ENCODE data around the gene JAZF1. TPM values are rescaled to one million over a fixed set of nuclear protein-coding genes. Genes with fewer than 3 reads are reported as not detected.

Gene JAZF1
- total RNA-seq (2014; rRNA removed; shearing (Covaris generic)) = 2.8 and 5.4 TPM in 2 replicates
- polyA plus RNA-seq (2015; cell fraction: cytosol; rRNA removed) = 8.4 and 10.7 TPM in 2 replicates
- 4.1 and 5.2 TPM in 2 replicates for polyA plus RNA-seq (2015; cell fraction: nucleus; rRNA removed)

DNA sequence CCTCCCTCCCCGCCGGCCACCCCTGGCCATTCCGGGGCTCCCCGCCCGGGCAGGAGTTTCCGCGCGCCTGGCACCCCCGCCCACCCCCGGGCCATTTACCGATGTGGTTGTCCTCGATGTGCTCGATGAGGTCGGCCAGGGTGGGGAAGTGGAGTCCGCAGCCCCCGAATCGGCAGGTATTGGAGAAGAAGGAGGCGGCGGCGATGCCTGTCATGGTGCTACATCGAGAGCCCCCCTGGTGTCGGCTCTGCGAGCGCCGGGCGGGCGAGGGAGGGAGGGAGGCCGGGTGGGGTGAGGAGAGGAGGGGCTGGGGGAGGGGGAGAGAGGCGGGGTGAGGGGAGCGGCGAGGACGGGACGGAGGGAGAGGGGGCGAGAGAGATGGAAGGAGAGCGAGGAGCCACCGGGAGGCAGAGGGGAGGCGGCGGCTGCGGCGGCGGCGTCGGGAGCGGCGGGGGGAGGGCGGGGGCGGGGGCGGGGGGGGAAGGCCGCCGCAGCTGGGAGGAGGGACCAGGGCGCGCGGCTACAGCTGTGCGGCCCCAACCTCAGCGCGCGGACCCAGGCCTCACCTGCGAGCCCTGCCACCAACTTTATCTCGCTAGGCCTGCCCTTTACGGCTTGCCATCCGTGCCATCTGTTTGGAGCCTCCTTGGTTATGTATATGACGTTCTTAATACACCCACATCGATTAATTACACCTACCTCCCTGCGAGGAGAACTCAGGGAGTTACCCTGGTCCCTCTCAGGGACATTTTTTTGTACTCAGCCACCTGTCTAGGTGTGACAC lies at the start of gene JAZF1:
Gene JAZF1, minus strand, starts transcription at position 432 of the 784 bp plus-strand sequence.
- DNase-seq (ENCODE audit: low read depth) = no peak

DNA sequence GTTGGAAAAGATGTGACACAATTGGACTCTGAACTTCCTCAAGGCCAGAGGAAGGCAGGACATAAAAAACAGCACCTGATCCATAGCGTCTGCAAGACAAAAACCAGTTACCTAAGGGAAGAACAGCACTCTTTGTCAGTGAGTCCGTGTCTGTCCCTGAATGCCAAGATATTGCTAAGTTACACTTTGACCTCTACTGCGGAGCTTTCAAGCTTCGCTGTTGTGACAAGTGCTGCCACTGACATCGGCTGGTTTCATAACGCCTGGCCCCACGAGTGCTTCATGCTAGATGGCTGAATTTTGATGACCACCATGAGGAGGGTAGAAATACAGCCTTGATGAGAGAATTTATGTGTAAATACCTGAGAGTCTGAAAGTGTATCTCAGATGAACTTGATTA lies 49.7 kb upstream of the JAZF1 start:
- DNase-seq (ENCODE audit: low read depth) = no peak

DNA sequence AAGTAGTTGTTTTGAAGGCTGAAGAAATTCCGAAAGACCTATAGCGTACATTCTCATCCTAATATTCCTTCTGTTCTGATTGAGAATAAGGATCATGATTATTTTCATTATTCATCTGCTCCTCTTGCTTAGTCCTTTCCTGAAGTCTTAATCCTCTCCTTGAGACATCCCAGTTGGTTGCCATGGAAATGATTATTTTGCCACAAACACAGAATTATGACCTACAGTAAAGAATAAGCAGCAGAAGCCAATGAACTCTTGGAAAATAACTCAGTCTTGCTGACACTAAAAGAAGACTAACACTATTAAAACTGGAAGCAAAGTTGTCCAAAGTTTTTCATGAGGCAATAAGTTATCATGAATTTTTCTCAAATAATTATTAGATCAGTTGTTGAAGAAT lies 47.8 kb upstream of the JAZF1 start:
- DNase-seq (ENCODE audit: low read depth) = no peak

DNA sequence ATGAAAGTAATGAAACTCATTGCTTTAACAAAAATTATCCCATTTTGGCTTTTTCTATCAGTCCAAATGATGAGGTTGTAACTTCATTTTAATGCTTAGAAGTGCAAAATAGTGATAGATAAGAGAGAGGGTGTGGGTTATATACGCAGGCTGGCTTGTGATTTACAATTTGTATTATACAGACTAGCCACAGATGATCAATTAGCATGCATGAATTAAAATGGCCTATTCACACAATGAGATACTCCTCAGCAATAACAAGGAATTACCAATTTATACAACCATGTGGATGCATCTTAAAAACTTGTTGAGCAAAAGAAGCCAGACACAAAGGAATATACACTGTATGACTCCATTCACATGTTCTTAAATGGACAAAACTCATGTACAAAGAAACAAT lies 45.4 kb upstream of the JAZF1 start:
- no peak for DNase-seq (ENCODE audit: low read depth)

DNA sequence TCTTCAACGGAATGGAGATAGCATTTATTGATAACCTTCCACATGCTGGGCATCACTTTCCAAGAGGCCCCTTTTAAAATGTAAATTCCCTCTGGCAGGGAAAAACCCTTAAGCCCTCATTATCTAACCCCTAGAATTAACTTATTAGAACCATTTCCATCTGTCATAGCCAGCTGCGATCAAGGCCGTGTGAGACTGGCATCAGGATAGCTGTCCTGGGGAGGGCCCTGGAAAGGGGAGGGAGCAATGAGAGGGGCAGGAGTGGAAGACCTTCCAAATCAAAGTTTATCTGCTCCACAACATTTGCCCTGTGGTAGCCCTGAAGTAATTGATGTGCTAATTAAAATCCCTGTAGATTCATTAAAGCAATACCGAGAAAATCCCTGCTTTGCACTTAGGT lies 45.0 kb upstream of the JAZF1 start:
- no peak for DNase-seq (ENCODE audit: low read depth)

DNA sequence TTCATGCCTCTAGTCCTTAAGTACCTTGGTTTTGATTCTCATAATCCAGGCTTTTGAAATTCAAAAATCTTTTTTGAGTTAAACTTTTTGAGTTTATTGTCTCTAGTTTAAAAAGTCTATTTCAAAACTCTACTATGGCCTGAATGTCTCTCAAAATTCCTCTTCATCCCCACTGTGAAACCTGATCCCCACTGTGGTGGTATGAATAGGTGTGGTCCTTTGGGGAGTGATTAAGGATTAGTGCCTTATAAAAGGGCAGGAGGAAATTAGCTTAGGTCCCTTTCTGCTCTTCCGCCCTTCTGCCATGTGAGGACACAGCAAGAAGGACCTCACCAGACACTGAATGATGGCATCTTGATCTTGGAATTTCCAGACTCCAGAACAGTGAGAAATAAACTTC lies 44.1 kb upstream of the JAZF1 start:
- DNase-seq (ENCODE audit: low read depth) = no peak

DNA sequence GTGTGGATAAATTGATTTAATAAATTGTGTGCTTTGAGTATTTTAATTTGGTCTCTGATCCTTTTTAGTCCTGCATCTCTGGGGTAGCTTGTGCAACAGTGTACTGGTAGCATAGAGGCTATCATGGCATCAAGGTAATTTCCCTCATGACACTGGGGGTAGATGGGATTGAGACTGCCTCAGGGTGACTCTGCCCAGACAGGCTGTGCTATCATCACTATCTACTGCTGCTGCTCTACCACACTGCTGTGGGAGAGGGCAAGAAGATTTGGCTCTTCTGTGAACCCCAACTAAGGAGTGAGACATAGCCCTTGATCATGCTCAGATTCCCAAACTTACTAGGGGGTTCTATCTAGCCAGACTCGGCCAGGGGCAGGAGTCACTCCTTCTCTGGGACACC lies 43.6 kb upstream of the JAZF1 start:
- no peak for DNase-seq (ENCODE audit: low read depth)

DNA sequence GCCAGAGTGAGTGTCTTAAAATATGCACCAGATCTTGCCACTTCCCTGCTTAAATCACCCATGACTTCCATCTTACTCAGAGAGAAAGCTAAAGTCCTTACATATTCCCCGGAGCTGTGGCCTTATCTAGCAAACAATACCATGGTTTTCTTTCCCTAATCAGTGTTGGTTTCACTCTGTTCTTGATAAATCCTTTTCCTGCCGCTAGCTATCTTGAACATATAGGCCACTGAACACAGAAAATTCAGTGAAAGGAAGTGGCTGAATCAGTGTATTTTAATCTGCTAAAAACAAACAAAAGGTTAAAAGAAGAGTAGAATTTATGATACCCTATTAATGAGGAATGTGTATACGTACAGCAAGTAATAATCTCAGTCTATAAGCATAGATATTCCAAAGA lies 42.0 kb upstream of the JAZF1 start:
- no peak for DNase-seq (ENCODE audit: low read depth)

DNA sequence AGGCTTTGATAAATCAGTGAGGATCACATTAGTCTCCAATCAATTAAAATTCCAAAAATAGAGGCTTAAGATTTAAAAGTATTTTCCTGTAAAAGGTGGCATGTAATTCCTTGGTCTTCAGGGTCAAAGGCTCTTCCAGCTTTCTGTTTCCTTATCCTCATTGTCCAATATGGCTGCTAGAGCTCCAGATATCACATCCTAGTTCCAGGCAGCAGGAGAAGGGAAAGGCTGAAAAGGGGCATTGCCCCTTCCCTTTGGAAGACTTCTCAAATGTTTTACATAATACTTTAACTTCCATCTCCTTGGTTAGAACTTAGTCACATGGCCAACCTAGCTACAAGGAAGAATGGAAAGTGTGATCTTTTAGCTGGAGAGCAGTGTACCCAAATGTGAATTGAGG lies 39.2 kb upstream of the JAZF1 start:
- no peak for DNase-seq (ENCODE audit: low read depth)

DNA sequence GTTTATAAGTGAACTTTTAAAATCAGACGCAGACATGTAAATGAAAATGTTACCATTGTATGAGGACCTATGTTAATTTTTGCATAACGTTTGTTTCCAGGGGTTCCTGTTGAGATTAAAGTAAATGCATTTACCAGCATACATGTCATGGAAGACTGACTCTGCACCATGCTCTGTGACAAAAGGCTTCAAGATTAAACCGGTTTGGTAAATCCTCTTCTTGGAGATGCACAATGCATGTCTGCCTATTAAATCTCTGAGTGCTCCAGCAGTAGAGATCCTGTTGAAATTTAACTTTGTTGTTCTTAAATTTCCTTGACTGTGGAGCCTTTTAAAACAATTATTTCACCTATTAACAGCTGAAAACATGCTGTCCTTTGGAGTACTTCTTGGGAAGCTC lies 36.5 kb upstream of the JAZF1 start:
- DNase-seq (ENCODE audit: low read depth) = no peak

DNA sequence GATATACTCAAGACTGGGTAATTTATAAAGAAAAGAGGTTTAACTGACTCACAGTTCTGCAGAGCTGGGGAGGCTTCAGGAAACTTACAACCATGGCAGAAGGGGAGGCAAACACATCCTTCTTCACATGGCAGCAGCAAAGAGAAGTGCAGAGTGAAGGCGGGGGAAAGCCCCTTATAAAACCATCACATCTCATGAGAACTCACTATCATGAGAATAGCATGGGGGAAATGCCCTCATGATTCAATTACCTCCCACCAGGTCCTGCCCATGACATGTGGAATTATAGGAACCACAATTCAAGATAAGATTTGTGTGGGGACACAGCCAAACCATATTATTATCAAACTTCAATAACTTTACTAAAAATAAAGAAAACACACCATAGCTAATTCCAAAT lies 30.4 kb upstream of the JAZF1 start:
- no peak for DNase-seq (ENCODE audit: low read depth)

DNA sequence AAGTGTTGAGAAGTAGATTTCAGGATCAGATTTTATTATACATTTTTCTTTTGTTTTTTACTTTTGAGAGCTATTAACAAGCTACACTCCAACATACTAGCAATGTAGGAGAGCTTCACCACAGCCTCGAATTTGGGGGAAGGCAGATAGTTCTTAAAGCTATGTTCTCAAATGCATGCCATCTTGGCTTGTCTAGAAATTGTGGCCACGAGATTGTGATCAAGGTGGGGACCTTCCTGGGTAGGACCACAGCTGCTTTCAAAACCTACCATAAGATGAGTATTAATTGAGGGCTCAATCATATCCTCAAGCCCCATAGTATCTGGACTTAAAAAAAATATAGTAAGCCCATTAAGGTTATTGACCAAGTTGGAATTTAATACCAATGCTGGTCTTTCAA lies 27.9 kb upstream of the JAZF1 start:
- DNase-seq (ENCODE audit: low read depth) = no peak

DNA sequence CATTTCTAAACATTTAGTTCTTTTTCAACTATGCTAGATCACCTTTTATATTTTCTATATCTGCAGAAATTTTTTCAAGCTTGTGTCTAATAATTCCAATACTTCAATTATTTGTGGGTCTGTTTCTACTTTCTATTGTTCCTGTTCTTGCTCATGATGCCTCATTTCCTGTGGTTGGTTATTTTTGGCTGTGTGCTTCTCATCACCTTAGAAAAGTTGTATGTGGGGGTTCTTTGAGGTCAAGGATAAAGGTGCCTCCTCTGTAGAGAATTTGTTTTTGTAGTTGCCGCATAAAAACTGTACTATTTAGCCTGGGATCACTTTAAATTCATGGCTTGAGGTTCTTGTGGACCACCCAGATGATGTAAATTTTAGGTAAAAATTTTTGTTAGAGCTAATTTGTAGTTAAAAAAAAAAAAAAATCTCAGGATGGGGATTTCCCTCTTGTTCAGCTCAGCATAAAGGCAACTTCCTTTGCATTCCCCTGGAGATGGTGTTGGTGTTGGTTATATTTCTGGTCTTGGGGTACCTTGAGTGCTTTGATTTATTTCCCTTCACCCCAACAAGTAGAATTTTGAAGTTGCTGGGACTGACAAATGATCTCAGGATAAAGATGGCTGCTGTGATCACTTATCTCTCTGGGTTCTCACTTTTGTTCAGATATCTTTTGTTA lies 27.0 kb upstream of the JAZF1 start:
- peak; percentile 77 for DNase-seq (ENCODE audit: low read depth)

DNA sequence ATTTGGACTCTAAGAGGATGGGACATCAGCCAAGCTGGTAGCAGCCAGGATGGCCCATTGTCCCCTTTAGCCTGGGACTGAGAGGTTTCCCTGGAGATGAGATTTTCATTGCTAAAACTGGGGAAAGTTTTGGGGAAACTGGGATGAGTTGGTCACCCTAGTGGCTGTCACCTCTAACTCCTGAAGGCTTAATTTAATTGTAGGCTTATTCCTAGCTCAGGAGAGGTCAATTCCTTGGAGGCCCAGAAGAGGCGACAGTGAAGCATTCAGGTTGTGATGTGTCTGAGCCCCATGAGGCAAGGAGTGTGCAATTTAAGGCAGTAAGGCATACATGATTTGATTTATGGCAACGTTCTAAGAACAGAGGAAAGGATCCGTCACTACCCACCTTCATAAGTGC lies 24.9 kb upstream of the JAZF1 start:
- DNase-seq (ENCODE audit: low read depth) = no peak

DNA sequence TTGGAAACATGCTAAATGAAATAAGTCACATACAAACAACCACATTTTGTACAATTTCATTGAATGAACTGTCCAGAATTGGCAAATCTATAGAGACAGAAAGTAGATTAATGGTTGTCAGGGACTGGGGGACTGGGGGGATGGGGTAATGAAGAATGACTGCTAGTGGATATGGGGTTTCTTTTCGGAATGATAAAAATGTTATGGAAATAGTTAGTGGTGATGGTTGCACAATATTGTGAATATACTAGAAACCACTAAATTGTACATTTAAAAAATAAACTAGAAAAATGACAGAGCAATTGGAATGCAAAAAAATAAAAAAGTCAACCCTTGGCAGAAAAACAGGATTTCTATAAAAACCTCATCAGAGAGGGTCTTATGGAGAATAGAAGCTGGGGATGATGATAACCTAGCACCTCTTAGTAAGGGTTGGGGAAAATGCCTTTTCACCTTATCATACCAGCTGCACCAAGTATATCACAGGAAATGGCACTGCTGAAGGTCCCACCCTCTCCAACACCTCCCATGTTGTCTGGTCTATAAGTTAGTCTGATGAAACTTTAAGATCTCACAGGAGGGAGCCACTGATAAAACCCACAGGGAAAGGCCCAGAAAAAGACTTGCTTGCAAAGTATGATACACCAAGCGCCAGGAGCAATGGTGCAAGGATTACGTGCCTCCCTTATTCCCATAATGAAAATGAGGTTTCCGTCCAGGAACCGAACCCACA lies 23.1 kb upstream of the JAZF1 start:
- no peak for DNase-seq (ENCODE audit: low read depth)

DNA sequence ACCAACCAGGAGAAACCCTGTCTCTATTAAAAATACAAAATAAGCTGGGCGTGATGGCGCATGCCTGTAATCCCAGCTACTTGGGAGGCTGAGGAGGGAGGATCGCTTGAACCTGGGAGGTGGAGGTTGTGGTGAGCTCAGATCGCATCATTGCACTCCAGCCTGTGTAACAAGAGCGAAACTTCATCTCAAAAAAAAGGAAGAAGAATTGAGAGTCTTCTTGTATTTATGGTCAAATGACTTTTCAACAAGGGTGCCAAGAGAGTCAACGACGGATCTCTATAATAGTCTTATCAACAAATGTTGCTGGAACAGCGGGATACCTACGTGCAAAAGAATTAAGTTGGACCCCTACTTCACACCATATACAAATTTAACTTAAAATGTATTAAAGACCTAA lies 21.6 kb upstream of the JAZF1 start:
- no peak for DNase-seq (ENCODE audit: low read depth)

DNA sequence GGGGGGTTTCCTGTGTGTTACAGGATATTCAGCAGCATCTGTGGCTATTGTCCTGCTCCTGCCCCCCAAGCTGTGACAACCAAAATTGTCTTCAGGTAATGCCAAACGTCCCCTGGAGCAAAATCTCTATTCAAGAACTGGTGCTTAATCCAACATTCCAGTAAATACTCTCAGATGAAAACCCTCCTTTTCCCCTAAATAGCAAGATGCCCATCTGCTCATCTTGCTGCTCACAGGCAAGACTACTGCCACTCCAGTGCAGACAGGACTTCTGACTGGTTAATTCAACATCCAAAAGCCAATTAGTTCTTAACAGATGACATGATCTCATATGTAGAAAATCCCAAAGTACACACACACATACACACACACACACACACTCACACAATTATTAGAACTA lies 20.5 kb upstream of the JAZF1 start:
- DNase-seq (ENCODE audit: low read depth) = no peak

DNA sequence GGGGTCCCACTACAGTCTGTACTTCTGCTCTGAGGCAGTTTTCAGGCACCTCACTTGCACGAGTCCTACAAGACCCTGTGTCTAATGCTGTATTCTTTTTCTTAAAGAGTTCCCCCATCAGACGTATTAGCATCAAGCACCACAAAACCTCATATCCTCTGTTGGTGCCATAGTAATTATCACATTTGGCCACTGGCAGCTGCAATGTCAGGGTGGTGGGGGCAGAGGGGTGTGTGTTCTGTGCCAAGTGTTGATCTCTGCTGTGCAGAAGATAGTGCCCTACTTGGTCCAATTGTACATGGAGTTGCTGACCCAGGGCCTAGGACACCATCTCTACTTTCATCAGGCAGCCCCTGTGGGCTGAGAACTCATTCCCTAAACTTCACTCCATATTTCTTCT lies 20.0 kb upstream of the JAZF1 start:
- DNase-seq (ENCODE audit: low read depth) = no peak

DNA sequence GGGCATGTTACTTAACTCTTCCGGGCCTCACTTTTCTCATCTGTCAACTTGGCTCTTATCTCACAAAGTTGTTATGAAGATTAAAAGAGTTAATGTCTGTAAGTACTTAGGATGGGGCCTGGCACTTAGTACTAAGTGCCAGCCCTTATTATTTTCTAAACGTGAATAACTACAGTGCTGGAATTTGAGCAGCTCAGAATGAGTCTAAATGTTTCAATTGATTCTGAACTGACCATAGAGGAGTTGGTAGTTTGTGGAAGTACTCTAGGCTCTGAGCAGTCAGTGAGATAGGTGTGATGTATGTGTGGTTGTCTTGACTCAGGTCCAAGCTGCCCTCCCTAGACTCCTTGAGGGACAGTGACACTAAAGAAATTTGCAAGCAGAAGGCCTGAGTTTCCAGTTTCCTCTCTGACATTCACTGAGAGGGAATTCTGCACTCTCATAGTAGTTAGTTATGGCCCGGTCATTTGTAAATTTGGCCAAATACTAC lies 18.5 kb upstream of the JAZF1 start:
- no peak for DNase-seq (ENCODE audit: low read depth)

DNA sequence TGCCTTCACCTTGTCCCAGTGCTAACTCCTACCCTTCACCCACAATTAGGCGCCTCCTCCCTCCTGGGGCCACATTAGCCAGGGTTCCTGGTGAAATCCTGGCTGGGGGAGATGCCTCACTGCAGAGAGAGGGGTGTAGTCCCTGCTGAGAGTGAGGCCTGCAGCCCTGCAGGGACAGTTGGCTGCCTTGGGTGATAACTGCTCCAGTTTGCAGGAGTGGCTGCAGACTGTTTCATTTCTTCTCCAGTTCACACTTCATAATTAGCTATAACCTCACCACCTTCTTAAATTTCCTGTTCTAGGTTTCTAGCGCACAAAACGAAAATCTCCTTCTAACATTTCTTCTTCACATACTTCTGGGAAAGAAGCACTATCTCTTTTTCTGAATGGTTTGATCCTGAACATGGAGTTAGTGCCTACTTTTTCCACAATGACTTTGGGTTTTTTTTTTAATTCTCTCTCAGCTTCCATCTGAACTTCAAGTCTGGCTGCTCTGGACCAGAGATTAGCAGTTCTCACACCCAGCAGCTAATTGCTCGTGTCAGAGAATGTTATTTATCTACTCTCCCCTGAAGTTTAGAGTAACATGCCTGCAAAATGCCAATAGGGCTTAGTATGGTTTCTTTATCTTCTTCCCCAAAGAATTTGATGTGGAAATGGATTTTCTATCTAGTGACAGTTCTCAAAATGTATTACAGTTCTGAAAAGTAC lies 15.5 kb upstream of the JAZF1 start:
- DNase-seq (ENCODE audit: low read depth) = no peak

DNA sequence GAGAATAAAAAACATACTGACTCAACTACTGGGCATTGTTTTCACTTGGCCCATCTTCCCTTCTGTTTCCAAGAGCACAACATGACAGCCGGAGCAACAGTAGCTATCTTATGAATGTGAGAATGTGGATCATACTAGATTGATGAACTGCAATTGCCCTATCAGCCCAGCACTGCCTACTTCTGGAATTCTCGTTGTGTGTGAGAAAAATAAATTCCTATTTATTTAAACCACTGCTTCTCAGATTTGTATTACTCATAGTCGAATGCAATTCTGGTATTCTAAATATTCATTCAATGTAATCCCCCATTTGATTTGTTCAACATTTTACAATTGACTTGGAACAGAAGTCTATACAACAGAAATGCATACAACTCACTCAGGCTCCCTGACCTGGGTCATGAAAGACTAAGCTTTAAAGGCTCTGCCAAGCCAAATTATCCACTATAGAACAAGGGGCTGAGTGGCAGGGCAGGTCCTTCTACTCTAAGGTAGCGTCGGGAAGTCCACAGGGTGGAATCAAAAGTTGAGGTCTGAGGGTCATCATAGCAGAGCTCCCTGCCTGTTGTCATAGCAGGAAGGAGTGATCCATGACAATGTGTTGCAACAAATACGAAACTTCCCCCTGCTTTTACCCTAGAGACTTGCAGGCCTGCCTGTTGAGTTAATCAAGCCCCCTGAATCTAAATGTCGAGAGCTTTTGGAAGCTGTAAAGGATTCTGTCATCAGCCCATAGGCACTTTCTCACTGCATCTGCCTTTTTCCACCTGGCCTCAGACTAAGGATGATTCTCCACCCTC lies 12.4 kb upstream of the JAZF1 start:
- no peak for DNase-seq (ENCODE audit: low read depth)

Measured in HT1080 (cell line).